NT2/D1 (cell line): ENCODE results near the gene CAMTA1.

Experiments
- SUZ12 ChIP-seq: IDR thresholded peaks from 2 replicates; pipeline ENCODE4 v1.6.1; 2011; ENCODE audit not compliant: insufficient read length, insufficient read depth; ENCODE audit errors: extremely low read depth
- YY1 ChIP-seq: IDR thresholded peaks from 2 replicates; pipeline ENCODE4 v1.6.1; 2011; ENCODE audit not compliant: insufficient read length, insufficient read depth

GRCh38 chr1:7326366-7326765 is 541.1 kb downstream of the CAMTA1 start:
- no peak for TF ChIP-seq YY1
- TF ChIP-seq SUZ12, result no peak
